ENCODE measurements around the gene USP15.
"Not testable (repeated sequence)": the region's sequence is repeated elsewhere in the genome, so short reads cannot be mapped to it uniquely, and the experiment has no call there.

USP15 gene

GRCh38 chr12:62455429-62455828 lies 195.2 kb downstream of the USP15 start:
- not testable (repeated sequence) for ATAC-seq, DNase-seq

- DNase-seq, result no peak
- ATAC-seq, result no peak
Observed at GRCh38 chr12:62458626-62459025, 198.4 kb downstream of the USP15 start.

- ATAC-seq (no peak), DNase-seq (no peak)
Observed at GRCh38 chr12:62459976-62460375, 199.8 kb downstream of the USP15 start.

- not testable (repeated sequence) for ATAC-seq, DNase-seq
Observed at GRCh38 chr12:62461171-62461837, 201.1 kb downstream of the USP15 start.

- DNase-seq, ATAC-seq: not testable (repeated sequence)
Observed at GRCh38 chr12:62463252-62463651, 203.0 kb downstream of the USP15 start.

Data from stimulated activated naive CD8-positive, alpha-beta T cell treated with anti-CD3 and anti-CD28 coated beads, Interleukin-15, Interleukin-2, amounts not matched to agents 100 U/mL and 50 U/mL, for 24 hours (primary cell).